Right lobe of liver (tissue), 4 donors: Measurements from ENCODE around the gene TMEM63C.

Experiments used
- POLR2A ChIP-seq: fragments of 450-650 bp; IDR thresholded peaks from one replicate; pipeline ENCODE4 v1.6.1; 2017; ENCODE audit warnings: antibody characterized with exemption, mild to moderate bottlenecking
- TF ChIP-seq, protein P1 (sequence below), 4 donors: fragments of 200-600 bp in 3 of 4; fragments of 450-650 bp in 1 of 4; IDR thresholded peaks; one replicate each; pipeline versions ENCODE4 v1.5.1 to v1.8.0; 2016 to 2022; ENCODE audit warnings: antibody characterized with exemption in 4 of 4, mild to moderate bottlenecking in 2 of 4
- donor health status: DM: no; HTN: no; CAD: no.
- donor health status: DM: no; HTN: no; CAD: no.
- donor health status: DM: no; HTN: yes; CAD: no.

DNA sequence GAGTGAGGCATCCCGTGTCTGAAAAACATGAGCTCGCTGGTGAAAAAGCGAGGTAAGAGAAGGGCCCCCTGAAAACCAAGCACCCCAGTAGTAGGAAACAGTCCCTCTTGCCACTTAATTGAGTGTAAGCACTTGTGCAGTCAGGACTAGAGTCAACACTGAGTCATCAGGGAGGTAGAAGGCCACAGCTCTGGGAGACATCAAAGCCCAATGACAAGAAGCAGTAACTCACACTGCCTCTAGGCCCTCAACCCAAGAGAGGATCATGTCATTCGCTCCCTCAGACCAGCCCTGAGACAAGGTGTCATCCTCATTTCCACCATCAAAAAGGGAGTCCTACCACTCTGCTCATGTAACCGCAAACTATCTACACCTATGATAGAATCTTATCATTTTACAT lies 121.3 kb downstream of the TMEM63C start:
- TF ChIP-seq, protein P1, sequence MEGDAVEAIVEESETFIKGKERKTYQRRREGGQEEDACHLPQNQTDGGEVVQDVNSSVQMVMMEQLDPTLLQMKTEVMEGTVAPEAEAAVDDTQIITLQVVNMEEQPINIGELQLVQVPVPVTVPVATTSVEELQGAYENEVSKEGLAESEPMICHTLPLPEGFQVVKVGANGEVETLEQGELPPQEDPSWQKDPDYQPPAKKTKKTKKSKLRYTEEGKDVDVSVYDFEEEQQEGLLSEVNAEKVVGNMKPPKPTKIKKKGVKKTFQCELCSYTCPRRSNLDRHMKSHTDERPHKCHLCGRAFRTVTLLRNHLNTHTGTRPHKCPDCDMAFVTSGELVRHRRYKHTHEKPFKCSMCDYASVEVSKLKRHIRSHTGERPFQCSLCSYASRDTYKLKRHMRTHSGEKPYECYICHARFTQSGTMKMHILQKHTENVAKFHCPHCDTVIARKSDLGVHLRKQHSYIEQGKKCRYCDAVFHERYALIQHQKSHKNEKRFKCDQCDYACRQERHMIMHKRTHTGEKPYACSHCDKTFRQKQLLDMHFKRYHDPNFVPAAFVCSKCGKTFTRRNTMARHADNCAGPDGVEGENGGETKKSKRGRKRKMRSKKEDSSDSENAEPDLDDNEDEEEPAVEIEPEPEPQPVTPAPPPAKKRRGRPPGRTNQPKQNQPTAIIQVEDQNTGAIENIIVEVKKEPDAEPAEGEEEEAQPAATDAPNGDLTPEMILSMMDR (IDR thresholded peaks at IDR 0.05) = no peak
- no peak for TF ChIP-seq POLR2A
